Measurements from ENCODE around the gene SPPL2C.
"Not testable (repeated sequence)": the region's sequence is repeated elsewhere in the genome, so short reads cannot be mapped to it uniquely, and the experiment has no call there.

The SPPL2C gene

GRCh38 chr17:45848868-45849535 is 4.3 kb downstream of the SPPL2C start:
- intact Hi-C loops (cut with micrococcal nuclease) = no loop called here
- Mint-ChIP-seq H3K4me3 (no peak overlapping the region), H3K27ac (no peak overlapping the region), H3K4me1 (ENCODE audit: low read depth) (no peaks in the 10 kb centered on the region), H3K9me3 (no peaks in the 10 kb centered on the region), H3K27me3 (peaks cover 19% of the 10 kb centered on the region), H3K36me3 (ENCODE audit: low read depth) (no peaks in the 10 kb centered on the region)

- Mint-ChIP-seq H3K27me3 (peaks cover 23% of the 10 kb centered on the region), H3K9me3 (no peaks in the 10 kb centered on the region), H3K27ac (no peak overlapping the region), H3K4me1 (ENCODE audit: low read depth) (no peaks in the 10 kb centered on the region), H3K36me3 (ENCODE audit: low read depth) (no peaks in the 10 kb centered on the region), H3K4me3 (no peak overlapping the region)
- intact Hi-C loops (cut with micrococcal nuclease) = no loop called here
Observed at GRCh38 chr17:45849536-45849990, 4.9 kb downstream of the SPPL2C start.

- intact Hi-C loops (cut with micrococcal nuclease) = loop anchor here (5.0 kb wide), 1 partner anchor 208 kb away; no protein-coding TSS in a partner anchor
Observed at GRCh38 chr17:45850011-45850410, 5.3 kb downstream of the SPPL2C start.

GRCh38 chr17:45850468-45850867 is 5.8 kb downstream of the SPPL2C start:
- intact Hi-C loops (cut with micrococcal nuclease) = loop anchor here (5.0 kb wide), 1 partner anchor 208 kb away; no protein-coding TSS in a partner anchor
- Mint-ChIP-seq H3K27me3 (peaks cover 26% of the 10 kb centered on the region), H3K4me3 (no peak overlapping the region)

More at GRCh38 chr17:45850011-45850410, 5.3 kb downstream of the SPPL2C start:
- H3K4me1 Mint-ChIP-seq (ENCODE audit: low read depth) = no peaks in the 10 kb centered on the region
- H3K9me3 Mint-ChIP-seq = no peaks in the 10 kb centered on the region
- no peaks in the 10 kb centered on the region for H3K36me3 Mint-ChIP-seq (ENCODE audit: low read depth)
- H3K27me3 Mint-ChIP-seq = peaks cover 23% of the 10 kb centered on the region
- no peak overlapping the region for H3K27ac Mint-ChIP-seq
- H3K4me3 Mint-ChIP-seq = no peak overlapping the region

GRCh38 chr17:45851022-45851421 is 6.3 kb downstream of the SPPL2C start:
- H3K4me1 Mint-ChIP-seq (ENCODE audit: low read depth) = no peaks in the 10 kb centered on the region
- H3K27me3 Mint-ChIP-seq = peaks cover 26% of the 10 kb centered on the region
- no peak overlapping the region for H3K27ac Mint-ChIP-seq
- no peaks in the 10 kb centered on the region for H3K9me3 Mint-ChIP-seq
- intact Hi-C loops (cut with micrococcal nuclease) = loop anchor here (5.0 kb wide), 1 partner anchor 209 kb away; no protein-coding TSS in a partner anchor
- H3K36me3 Mint-ChIP-seq (ENCODE audit: low read depth) = no peaks in the 10 kb centered on the region
- H3K4me3 Mint-ChIP-seq = no peak overlapping the region

More at GRCh38 chr17:45850468-45850867, 5.8 kb downstream of the SPPL2C start:
- no peak overlapping the region for H3K27ac Mint-ChIP-seq
- H3K36me3 Mint-ChIP-seq (ENCODE audit: low read depth) = no peaks in the 10 kb centered on the region
- H3K4me1 Mint-ChIP-seq (ENCODE audit: low read depth) = no peaks in the 10 kb centered on the region
- H3K9me3 Mint-ChIP-seq = no peaks in the 10 kb centered on the region

GRCh38 chr17:45851464-45851863 is 6.8 kb downstream of the SPPL2C start:
- no peaks in the 10 kb centered on the region for H3K4me1 Mint-ChIP-seq (ENCODE audit: low read depth)
- intact Hi-C loops (cut with micrococcal nuclease) = loop anchor here (5.0 kb wide), 1 partner anchor 209 kb away; no protein-coding TSS in a partner anchor
- H3K36me3 Mint-ChIP-seq (ENCODE audit: low read depth) = no peaks in the 10 kb centered on the region
- no peak overlapping the region for H3K27ac Mint-ChIP-seq
- H3K9me3 Mint-ChIP-seq = no peaks in the 10 kb centered on the region
- H3K27me3 Mint-ChIP-seq = peaks cover 26% of the 10 kb centered on the region
- no peak overlapping the region for H3K4me3 Mint-ChIP-seq

- Mint-ChIP-seq H3K4me1 (ENCODE audit: low read depth) (no peaks in the 10 kb centered on the region), H3K4me3 (no peak overlapping the region), H3K27me3 (peaks cover 26% of the 10 kb centered on the region), H3K27ac (no peak overlapping the region), H3K9me3 (no peaks in the 10 kb centered on the region), H3K36me3 (ENCODE audit: low read depth) (no peaks in the 10 kb centered on the region)
- intact Hi-C loops (cut with micrococcal nuclease) = loop anchor here (5.0 kb wide), 1 partner anchor 210 kb away; no protein-coding TSS in a partner anchor
Observed at GRCh38 chr17:45851873-45852272, 7.2 kb downstream of the SPPL2C start.

GRCh38 chr17:45852535-45853297 is 8.0 kb downstream of the SPPL2C start:
- intact Hi-C loops (cut with micrococcal nuclease) = loop anchor here (5.0 kb wide), 1 partner anchor 210 kb away; no protein-coding TSS in a partner anchor
- H3K9me3 Mint-ChIP-seq = no peaks in the 10 kb centered on the region
- no peak overlapping the region for H3K4me3 Mint-ChIP-seq
- H3K36me3 Mint-ChIP-seq (ENCODE audit: low read depth) = no peaks in the 10 kb centered on the region
- peaks cover 26% of the 10 kb centered on the region for H3K27me3 Mint-ChIP-seq
- H3K4me1 Mint-ChIP-seq (ENCODE audit: low read depth) = no peaks in the 10 kb centered on the region
- H3K27ac Mint-ChIP-seq = no peak overlapping the region

- H3K4me1 Mint-ChIP-seq (ENCODE audit: low read depth) = no peaks in the 10 kb centered on the region
- H3K36me3 Mint-ChIP-seq (ENCODE audit: low read depth) = no peaks in the 10 kb centered on the region
- H3K4me3 Mint-ChIP-seq = no peak overlapping the region
- no peak overlapping the region for H3K27ac Mint-ChIP-seq
- H3K9me3 Mint-ChIP-seq = no peaks in the 10 kb centered on the region
- intact Hi-C loops (cut with micrococcal nuclease) = loop anchor here (5.0 kb wide), 1 partner anchor 212 kb away; no protein-coding TSS in a partner anchor
- peaks cover 29% of the 10 kb centered on the region for H3K27me3 Mint-ChIP-seq
Observed at GRCh38 chr17:45854209-45854608, 9.5 kb downstream of the SPPL2C start.

- Mint-ChIP-seq H3K4me3 (no peak overlapping the region), H3K27me3 (peaks cover 28% of the 10 kb centered on the region), H3K9me3 (no peaks in the 10 kb centered on the region), H3K4me1 (ENCODE audit: low read depth) (no peaks in the 10 kb centered on the region), H3K27ac (no peak overlapping the region), H3K36me3 (ENCODE audit: low read depth) (no peaks in the 10 kb centered on the region)
- intact Hi-C loops (cut with micrococcal nuclease) = no loop called here
Observed at GRCh38 chr17:45855691-45856336, 11.1 kb downstream of the SPPL2C start.

GRCh38 chr17:45857977-45858708 is 13.5 kb downstream of the SPPL2C start:
- intact Hi-C loops (cut with micrococcal nuclease) = no loop called here
- peaks cover 16% of the 10 kb centered on the region for H3K27me3 Mint-ChIP-seq
- no peaks in the 10 kb centered on the region for H3K9me3 Mint-ChIP-seq
- no peak overlapping the region for H3K4me3 Mint-ChIP-seq
- H3K36me3 Mint-ChIP-seq (ENCODE audit: low read depth) = no peaks in the 10 kb centered on the region
- no peak overlapping the region for H3K27ac Mint-ChIP-seq
- H3K4me1 Mint-ChIP-seq (ENCODE audit: low read depth) = no peaks in the 10 kb centered on the region

- H3K9me3 Mint-ChIP-seq = no peaks in the 10 kb centered on the region
- H3K27me3 Mint-ChIP-seq = peaks cover 22% of the 10 kb centered on the region
- H3K4me3 Mint-ChIP-seq = no peak overlapping the region
- intact Hi-C loops (cut with micrococcal nuclease) = no loop called here
- H3K27ac Mint-ChIP-seq = no peak overlapping the region
- no peaks in the 10 kb centered on the region for H3K4me1 Mint-ChIP-seq (ENCODE audit: low read depth)
- no peaks in the 10 kb centered on the region for H3K36me3 Mint-ChIP-seq (ENCODE audit: low read depth)
Observed at GRCh38 chr17:45861165-45861564, 16.5 kb downstream of the SPPL2C start.

- H3K27me3 Mint-ChIP-seq = peaks cover 22% of the 10 kb centered on the region
- H3K27ac Mint-ChIP-seq; H3K36me3 Mint-ChIP-seq (ENCODE audit: low read depth); H3K4me3 Mint-ChIP-seq; H3K9me3 Mint-ChIP-seq; intact Hi-C loops (cut with micrococcal nuclease); H3K4me1 Mint-ChIP-seq (ENCODE audit: low read depth): not testable (repeated sequence)
Observed at GRCh38 chr17:45862127-45862526, 17.4 kb downstream of the SPPL2C start.
